HepG2 (cell line): ENCODE measurements around the gene FMO2. TPM values are rescaled to one million over a fixed set of nuclear protein-coding genes. Genes with fewer than 3 reads are reported as not detected.

Experiments used
- ATAC-seq: fragments of 200-7000 bp; cut with Tn5 transposase; 3 replicates; pipeline ENCODE4 v1.9.1; 2020; ENCODE audit warnings: mild to moderate bottlenecking, moderate library complexity
- BruUV-seq: library from RNA; stranded (reverse); fragments of 400-500 nt; replicated peaks from 2 replicates; lab custom pipeline; 2021; lab: Mats Ljungman, UMichigan
- CTCF ChIA-PET: fragments of 300-600 bp; formaldehyde crosslinking; extraction: SDS; loops from one replicate; lab custom pipeline; 2021; ENCODE audit warnings: low total read pairs, inconsistent platforms, low intra/inter-chr PET ratio; lab: Yijun Ruan, JAX
- POLR2A ChIA-PET: fragments of 350-600 bp; sonication (Branson Sonifier 250); formaldehyde crosslinking; loops from one replicate; lab custom pipeline; 2020; ENCODE audit warnings: antibody characterized with exemption, inconsistent platforms; lab: Yijun Ruan, JAX
- DNase-seq: peaks from one replicate; pipeline ENCODE4 v3.0.0-alpha.2; 2015; ENCODE audit warnings: low spot score
- FAIRE-seq: peaks from 3 replicates; lab custom pipeline; 2011; peaks lifted over from hg19 to GRCh38; lab: Jason Lieb, UNC
- H2AFZ ChIP-seq: one replicate; pipeline ENCODE4 v1.6.1; 2011; ENCODE audit warnings: low read length, inconsistent platforms
- H3K27ac ChIP-seq: fragments of 300-600 bp; 3 replicates; pipeline ENCODE4 v1.8.0; 2011; ENCODE audit warnings: mixed run types, mild to moderate bottlenecking, mixed read lengths, low read length, inconsistent platforms; ENCODE audit not compliant: insufficient read depth; ENCODE audit errors: extremely low read length
- H3K27me3 ChIP-seq, 2 experiments: fragments of 200-600 bp in 1 of 2; 2 replicates in 1 of 2; 3 replicates in 1 of 2; pipeline versions ENCODE4 v1.6.0 to v1.8.0; 2011; ENCODE audit warnings: low read length in 2 of 2, mild to moderate bottlenecking in 2 of 2, moderate library complexity in 2 of 2, inconsistent platforms in 1 of 2; ENCODE audit not compliant: insufficient read depth in 2 of 2, control insufficient read depth in 1 of 2
- H3K36me3 ChIP-seq, 2 experiments: fragments of 200-600 bp in 1 of 2; replicated peaks in 1 of 2; 2 replicates in 1 of 2; 3 replicates in 1 of 2; pipeline versions ENCODE4 v1.5.1 to v1.8.0; 2011; ENCODE audit warnings: low read length in 2 of 2, inconsistent platforms in 1 of 2; ENCODE audit not compliant: insufficient read depth in 2 of 2, control insufficient read depth in 1 of 2
- H3K4me1 ChIP-seq: 2 replicates; pipeline ENCODE4 v1.5.1; 2012; ENCODE audit warnings: low read length, inconsistent platforms; ENCODE audit not compliant: insufficient read depth
- H3K4me2 ChIP-seq: 2 replicates; pipeline ENCODE4 v1.6.0; 2011; ENCODE audit warnings: low read depth, low read length, inconsistent platforms
- H3K4me3 ChIP-seq, 3 experiments: fragments of 200-600 bp in 1 of 3; sonication (generic), shearing (Covaris generic) in 1 of 3; replicated peaks in 1 of 3; 2 replicates each; pipeline ENCODE4 v1.5.1; 2011 to 2016; ENCODE audit warnings: low read length in 3 of 3, inconsistent platforms in 2 of 3, low read depth in 2 of 3, mild to moderate bottlenecking in 2 of 3, control low read depth in 1 of 3, mixed read lengths in 1 of 3; ENCODE audit not compliant: insufficient read depth in 1 of 3
- H3K79me2 ChIP-seq: one replicate; pipeline ENCODE4 v1.6.1; 2011; ENCODE audit warnings: low read length, inconsistent platforms; ENCODE audit not compliant: insufficient read depth
- H3K9ac ChIP-seq: 2 replicates; pipeline ENCODE4 v1.6.0; 2011; ENCODE audit warnings: mild to moderate bottlenecking, low read depth, low read length, inconsistent platforms; ENCODE audit not compliant: insufficient read depth
- H3K9me3 ChIP-seq: 2 replicates; pipeline ENCODE4 v1.5.1; 2012; ENCODE audit warnings: mild to moderate bottlenecking, low read length
- H4K20me1 ChIP-seq: 2 replicates; pipeline ENCODE4 v1.6.0; 2011; ENCODE audit warnings: inconsistent platforms, mild to moderate bottlenecking, low read length, moderate library complexity; ENCODE audit not compliant: insufficient read depth
- GLI4 ChIP-seq: sonication (generic); formaldehyde crosslinking; IDR thresholded peaks from 2 replicates; pipeline ENCODE4 v1.5.1; 2020; ENCODE audit warnings: missing genetic modification reagents, mild to moderate bottlenecking, moderate library complexity, borderline replicate concordance
- KMT2A ChIP-seq: sonication (generic); formaldehyde crosslinking; IDR thresholded peaks from 2 replicates; pipeline ENCODE4 v1.4.0; 2020; ENCODE audit warnings: missing genetic modification reagents
- NBN ChIP-seq: fragments of 450-650 bp; conservative IDR thresholded peaks from 2 replicates; pipeline ENCODE4 v1.6.1; 2017
- THAP7 ChIP-seq: sonication (generic); formaldehyde crosslinking; IDR thresholded peaks from 2 replicates; pipeline ENCODE4 v1.8.1; 2023; ENCODE audit warnings: mild to moderate bottlenecking, missing genetic modification reagents
- ZBTB10 ChIP-seq: sonication (generic); formaldehyde crosslinking; IDR thresholded peaks from 2 replicates; pipeline ENCODE4 v1.4.0; 2020; ENCODE audit warnings: missing genetic modification reagents, borderline replicate concordance
- ZFP90 ChIP-seq: sonication (generic); formaldehyde crosslinking; IDR thresholded peaks from 2 replicates; pipeline ENCODE4 v1.8.0; 2022; ENCODE audit warnings: missing genetic modification reagents, mild to moderate bottlenecking, inconsistent platforms, borderline replicate concordance
- ZNF143 ChIP-seq: sonication (generic); formaldehyde crosslinking; IDR thresholded peaks from 2 replicates; pipeline ENCODE4 v1.4.0; 2020; ENCODE audit warnings: missing genetic modification reagents
- ZNF329 ChIP-seq: sonication (generic); formaldehyde crosslinking; IDR thresholded peaks from 2 replicates; pipeline ENCODE4 v1.9.0; 2021; ENCODE audit warnings: low read depth, mild to moderate bottlenecking, missing genetic modification reagents
- in situ Hi-C: cut with HindIII; loops from 2 replicates; pipeline ENCODE4 v1.10.0; 2017; ENCODE audit warnings: low pct_unique_long_range_greater_than_20kb; ENCODE audit not compliant: extremely low pct_ligation_motif_present
- intact Hi-C: fragments of 100-400 bp; cut with micrococcal nuclease; formaldehyde crosslinking; loops from one replicate; pipeline ENCODE4 v1.10.0; 2022; ENCODE audit not compliant: unreplicated experiment
- polyA plus RNA-seq, 8 experiments: library from polyadenylated mRNA; depleted of rRNA in 3 of 8; stranded (reverse) in 7 of 8; unstranded in 1 of 8; fragments of >200 nt; fragmentation: Illumina TruSeq in 4 of 8; extraction: Trizol in 4 of 8; gene quantifications; 2 replicates each; pipeline versions ENCODE4 v1.2.1 to v1.2.3, GENCODE V29; 2011 to 2016; ENCODE audit warnings: low read depth in 4 of 8, missing spikeins in 1 of 8, mixed read lengths in 1 of 8; ENCODE audit not compliant: insufficient read depth in 1 of 8
- total RNA-seq, 5 experiments: library from RNA; depleted of rRNA; stranded (reverse); fragments of >200 nt; fragmentation: Illumina TruSeq; extraction: Trizol; gene quantifications; 2 replicates each; pipeline ENCODE4 v1.2.3, GENCODE V29; 2016; ENCODE audit warnings: low read depth in 1 of 5
- TF ChIP-seq, protein P1 (sequence below): sonication (generic); formaldehyde crosslinking; IDR thresholded peaks from 2 replicates; pipeline ENCODE4 v1.5.0; 2020; ENCODE audit warnings: mild to moderate bottlenecking, missing genetic modification reagents, moderate library complexity
- TF ChIP-seq, protein P2 (sequence below): IDR thresholded peaks from 2 replicates; pipeline ENCODE4 v1.6.1; 2016; ENCODE audit warnings: mild to moderate bottlenecking, missing biosample characterization, missing genetic modification reagents

Gene FMO2
- total and polyA plus RNA-seq, 2 of the 13 experiments (the other 11 are each of a cell fraction or from before 2014, with no cell fraction given) = not detected

DNA sequence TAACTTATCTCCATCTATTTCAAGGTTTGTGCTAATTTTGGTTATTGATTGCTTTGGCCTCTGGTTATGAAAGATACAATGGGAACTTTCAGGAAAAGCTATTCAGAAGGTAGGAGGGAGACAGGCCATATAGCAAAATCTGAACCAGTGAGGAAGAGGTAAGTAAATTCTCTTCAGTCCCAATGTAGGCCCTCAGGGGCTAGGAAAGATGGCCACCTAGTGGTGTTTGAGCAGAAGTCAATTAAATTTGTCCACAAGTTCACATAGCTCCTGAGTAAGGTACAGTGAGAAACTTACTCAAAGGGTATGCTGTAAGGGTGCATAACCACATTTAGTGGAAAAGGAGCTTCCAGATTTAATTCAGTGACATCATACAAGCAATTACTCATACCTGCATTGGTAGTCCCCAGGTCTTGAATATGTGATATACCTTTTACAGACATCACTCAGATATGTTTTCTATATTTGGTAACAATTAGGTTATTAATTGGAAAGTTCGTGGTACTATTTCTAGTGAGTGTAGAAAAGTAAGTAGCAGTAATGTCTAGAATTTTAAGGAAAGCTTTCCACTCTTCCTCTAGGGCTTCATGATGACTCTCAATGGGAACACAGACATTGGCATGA, 41.8 kb downstream of the FMO2 start (continued):
- TF ChIP-seq, protein P1, sequence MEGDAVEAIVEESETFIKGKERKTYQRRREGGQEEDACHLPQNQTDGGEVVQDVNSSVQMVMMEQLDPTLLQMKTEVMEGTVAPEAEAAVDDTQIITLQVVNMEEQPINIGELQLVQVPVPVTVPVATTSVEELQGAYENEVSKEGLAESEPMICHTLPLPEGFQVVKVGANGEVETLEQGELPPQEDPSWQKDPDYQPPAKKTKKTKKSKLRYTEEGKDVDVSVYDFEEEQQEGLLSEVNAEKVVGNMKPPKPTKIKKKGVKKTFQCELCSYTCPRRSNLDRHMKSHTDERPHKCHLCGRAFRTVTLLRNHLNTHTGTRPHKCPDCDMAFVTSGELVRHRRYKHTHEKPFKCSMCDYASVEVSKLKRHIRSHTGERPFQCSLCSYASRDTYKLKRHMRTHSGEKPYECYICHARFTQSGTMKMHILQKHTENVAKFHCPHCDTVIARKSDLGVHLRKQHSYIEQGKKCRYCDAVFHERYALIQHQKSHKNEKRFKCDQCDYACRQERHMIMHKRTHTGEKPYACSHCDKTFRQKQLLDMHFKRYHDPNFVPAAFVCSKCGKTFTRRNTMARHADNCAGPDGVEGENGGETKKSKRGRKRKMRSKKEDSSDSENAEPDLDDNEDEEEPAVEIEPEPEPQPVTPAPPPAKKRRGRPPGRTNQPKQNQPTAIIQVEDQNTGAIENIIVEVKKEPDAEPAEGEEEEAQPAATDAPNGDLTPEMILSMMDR (CRISPR knock-in tag) = peak; percentile 74
- TF ChIP-seq GLI4 (CRISPR knock-in tag) (no peak), KMT2A (CRISPR knock-in tag) (no peak), ZNF143 (CRISPR knock-in tag) (no peak), ZBTB10 (CRISPR knock-in tag) (no peak), NBN (no peak)
- TF ChIP-seq, protein P2, sequence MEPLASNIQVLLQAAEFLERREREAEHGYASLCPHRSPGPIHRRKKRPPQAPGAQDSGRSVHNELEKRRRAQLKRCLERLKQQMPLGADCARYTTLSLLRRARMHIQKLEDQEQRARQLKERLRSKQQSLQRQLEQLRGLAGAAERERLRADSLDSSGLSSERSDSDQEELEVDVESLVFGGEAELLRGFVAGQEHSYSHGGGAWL = no peak

GRCh38 chr1:171231326-171231725, 46.2 kb downstream of the FMO2 start:
- intact Hi-C loops (no loop called here), in situ Hi-C loops (no loop called here)
- no peaks in the 10 kb centered on the region for H4K20me1 ChIP-seq
- H3K36me3 ChIP-seq = no peaks in the 10 kb centered on the region
- ATAC-seq (no peak), FAIRE-seq (no peak), DNase-seq (no peak)
- ChIA-PET POLR2A (no interaction called here), CTCF (no interaction called here)
- no peak overlapping the region for H2AFZ ChIP-seq
- H3K27me3 ChIP-seq = no peaks in the 10 kb centered on the region
- no peak for TF ChIP-seq ZNF329 (CRISPR knock-in tag)
- TF ChIP-seq ZFP90 (CRISPR knock-in tag) = no peak
- no peak for TF ChIP-seq THAP7
- H3K27ac ChIP-seq = no peak overlapping the region
- BruUV-seq = no TSS peak
- H3K4me1 ChIP-seq = no peaks in the 10 kb centered on the region
- no peaks in the 10 kb centered on the region for H3K79me2 ChIP-seq
- no peak overlapping the region for H3K9ac ChIP-seq
- no peak overlapping the region for H3K4me2 ChIP-seq
- no peak overlapping the region for H3K4me3 ChIP-seq
- H3K9me3 ChIP-seq = no peaks in the 10 kb centered on the region
